HG03342 (cell line): ENCODE results near the gene MAP2K5.

Experiments used
- ATAC-seq: cut with Tn5 transposase; IDR thresholded peaks from one replicate; pipeline ENCODE4 v1.9.1; 2021; ENCODE audit warnings: mild to moderate bottlenecking, moderate library complexity; ENCODE audit not compliant: unreplicated experiment

The MAP2K5 gene

GRCh38 chr15:67829647-67830504 is 287.4 kb downstream of the MAP2K5 start:
- ATAC-seq, result no peak

- ATAC-seq, result no peak
Observed at GRCh38 chr15:67831363-67831762, 288.9 kb downstream of the MAP2K5 start.

- no peak for ATAC-seq
Observed at GRCh38 chr15:67832031-67832551, 289.6 kb downstream of the MAP2K5 start.

DNA sequence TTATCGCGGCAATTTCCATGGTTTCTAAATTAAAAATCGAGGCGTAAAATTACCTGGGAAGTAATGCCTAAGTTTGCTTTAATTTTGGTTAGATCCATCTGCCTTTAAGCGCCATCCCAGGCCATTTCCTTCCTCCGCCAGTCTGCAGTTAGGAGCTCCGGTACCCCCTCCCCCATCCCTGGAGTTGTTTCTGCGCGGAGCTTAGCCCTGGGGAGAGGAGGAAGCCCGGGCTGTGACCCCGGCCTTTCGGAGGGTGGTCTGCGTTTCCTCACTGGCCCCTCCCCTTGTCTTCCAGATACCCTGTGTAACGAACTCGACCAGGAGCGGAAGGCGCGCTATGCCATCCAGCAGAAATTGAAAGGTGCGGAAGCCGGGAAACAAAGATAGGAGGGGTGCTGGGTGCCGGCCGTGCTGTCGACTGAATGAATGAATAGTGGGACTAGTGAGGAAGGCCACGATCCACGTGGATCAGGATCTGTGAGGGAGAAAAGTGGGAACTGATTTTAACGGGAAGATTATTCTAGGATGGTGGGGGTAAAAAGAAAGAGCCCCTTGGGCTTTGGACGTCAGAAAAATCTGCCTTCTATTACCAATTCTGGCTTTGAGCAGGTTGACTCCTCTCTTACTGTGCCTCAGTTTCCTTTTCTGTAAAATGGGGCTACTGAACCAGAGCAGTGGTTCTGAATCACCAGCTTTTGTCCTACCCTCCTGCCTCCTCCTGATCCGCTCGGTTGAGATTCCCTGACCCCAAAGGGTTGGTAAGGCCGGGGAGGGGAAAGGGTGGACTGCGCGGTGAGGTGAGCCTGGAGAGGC is 290.6 kb downstream of the MAP2K5 start:
- no peak for ATAC-seq

DNA sequence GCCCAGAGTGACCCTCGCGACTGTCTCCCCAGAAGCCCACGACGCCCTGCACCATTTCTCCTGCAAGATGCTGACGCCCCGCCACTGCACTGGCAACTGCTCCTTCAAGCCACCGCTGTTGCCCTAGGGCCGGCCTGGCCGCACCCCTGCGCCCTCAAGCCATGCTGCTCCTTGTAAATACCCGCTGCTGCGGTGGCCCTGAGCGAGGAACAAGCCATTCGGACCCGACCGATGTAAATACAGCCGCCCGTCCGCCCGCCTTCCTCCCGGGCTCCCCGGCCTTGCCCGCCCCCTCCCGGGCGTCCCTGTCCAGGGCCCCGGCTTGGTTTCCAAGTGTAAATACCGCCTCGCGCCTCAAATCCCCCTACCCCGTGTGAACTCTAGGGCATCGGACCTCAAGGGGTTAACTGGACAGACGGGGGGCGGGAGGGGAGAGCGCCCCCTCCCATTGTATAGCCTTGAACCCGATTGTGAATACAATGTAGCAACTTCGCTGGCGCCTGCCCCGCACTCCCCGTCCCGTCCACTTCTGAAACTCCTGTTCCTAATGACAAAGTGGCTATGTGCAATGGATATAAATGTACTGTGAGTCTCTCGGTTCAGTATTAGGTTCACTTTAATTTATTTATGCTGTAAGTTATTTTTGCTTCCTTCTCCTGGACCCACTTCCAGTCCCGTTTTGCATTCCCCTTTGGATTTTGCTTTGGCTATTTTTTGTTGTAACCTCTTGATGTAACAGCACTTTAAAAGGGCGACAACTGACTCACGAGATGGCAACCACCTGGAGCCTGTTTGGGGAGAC is 291.4 kb downstream of the MAP2K5 start:
- ATAC-seq, result no peak

GRCh38 chr15:67834581-67835296 is 292.2 kb downstream of the MAP2K5 start:
- ATAC-seq, result no peak

GRCh38 chr15:67835297-67836133 is 293.0 kb downstream of the MAP2K5 start:
- ATAC-seq, result no peak

- no peak for ATAC-seq
Observed at GRCh38 chr15:67836134-67836455, 293.6 kb downstream of the MAP2K5 start.

DNA sequence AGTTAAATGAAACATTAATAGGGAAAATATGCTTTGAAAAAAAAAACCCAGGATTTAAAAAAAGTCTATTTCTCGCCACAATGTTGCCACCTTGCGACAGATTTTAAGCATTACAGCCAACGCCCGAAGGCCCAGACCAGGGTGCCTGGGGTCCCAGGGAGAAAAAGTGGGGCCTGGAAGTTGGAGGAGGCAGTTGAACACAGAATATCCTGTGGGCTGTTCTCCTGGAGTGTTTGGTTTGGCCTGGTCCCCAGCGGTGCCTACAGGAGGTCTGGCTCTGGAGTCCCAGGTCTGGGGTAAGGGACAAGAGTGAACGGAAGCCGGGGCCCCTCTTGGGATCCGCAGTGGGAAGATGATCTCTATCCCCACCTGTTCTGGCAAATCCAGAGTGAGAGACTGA is 294.0 kb downstream of the MAP2K5 start:
- no peak for ATAC-seq

DNA sequence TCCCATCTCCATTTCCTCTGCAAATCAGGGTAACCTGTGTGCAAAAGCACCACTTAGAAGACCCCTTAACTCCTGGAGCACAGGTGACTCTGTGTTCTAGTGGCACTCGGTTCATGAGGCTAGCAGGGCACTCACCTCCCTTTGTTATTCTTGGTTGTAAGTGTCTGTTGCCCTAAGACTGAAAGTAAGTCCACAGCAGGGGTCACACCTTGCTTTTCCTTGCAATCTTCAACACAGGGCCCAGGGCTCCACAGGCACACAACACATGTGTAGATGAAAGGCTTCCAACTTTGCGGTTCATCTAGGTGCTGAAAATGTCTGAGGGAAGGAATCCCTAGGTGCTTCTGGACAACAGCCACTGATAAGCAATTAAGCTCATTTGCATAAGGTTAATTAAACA is 294.5 kb downstream of the MAP2K5 start:
- no peak for ATAC-seq

DNA sequence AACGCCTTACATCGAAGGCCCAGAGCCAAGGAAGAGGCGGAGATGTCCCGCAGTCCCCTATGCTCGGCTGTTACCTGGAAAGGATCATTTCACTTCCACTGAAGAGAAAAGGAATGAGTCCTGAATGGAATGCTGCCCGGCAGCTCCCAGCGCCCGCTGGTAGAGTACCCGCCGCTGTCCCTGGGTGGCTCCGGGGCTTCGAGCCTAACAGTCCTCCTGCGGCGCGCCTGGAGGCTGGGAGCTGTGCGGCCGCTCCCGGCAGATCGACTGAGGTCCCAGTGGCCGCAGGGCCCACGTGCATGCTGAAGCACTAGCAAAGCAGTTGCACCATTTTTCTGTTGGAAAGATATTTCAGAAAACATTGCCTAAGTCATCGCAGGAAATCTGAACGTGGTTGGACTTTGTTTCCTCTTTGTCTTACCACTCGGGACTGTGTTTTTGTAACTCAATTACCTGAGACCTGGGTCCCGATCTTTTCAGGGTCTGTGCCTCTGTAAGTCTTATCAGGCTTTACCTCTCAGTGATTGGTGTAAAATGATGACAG is 296.4 kb downstream of the MAP2K5 start:
- ATAC-seq, result no peak

GRCh38 chr15:67839499-67839928 is 297.0 kb downstream of the MAP2K5 start:
- ATAC-seq, result no peak

- peak; percentile 83 for ATAC-seq
Observed at GRCh38 chr15:67839929-67840748, 297.6 kb downstream of the MAP2K5 start, which contains the start of gene RNU6-1. Gene RNU6-1 (minus strand): TSS chr15:67840045.

- no peak for ATAC-seq
Observed at GRCh38 chr15:67840749-67841512, 298.4 kb downstream of the MAP2K5 start.

GRCh38 chr15:67841513-67841762 is 298.9 kb downstream of the MAP2K5 start:
- no peak for ATAC-seq

DNA sequence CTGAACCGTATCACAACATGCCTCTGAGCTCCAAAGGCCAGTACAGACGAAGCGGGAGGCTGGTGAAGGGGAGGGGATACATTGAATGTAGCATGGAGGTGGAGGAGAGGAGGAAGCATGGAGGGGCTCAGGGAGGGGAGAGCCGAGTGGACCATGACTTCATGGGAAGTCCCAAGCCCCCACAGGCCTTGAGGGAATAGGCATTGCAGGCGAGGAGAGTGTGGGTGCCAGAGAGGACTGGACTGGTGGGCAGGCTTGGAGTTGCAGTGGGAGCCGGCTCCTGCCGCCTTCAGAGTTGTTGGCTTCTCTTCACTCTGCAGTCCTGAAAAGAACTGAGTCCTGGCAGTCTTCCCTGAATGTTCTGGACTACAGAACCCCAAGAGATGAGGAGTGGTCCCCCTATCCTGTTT is 300.6 kb downstream of the MAP2K5 start:
- no peak for ATAC-seq

DNA sequence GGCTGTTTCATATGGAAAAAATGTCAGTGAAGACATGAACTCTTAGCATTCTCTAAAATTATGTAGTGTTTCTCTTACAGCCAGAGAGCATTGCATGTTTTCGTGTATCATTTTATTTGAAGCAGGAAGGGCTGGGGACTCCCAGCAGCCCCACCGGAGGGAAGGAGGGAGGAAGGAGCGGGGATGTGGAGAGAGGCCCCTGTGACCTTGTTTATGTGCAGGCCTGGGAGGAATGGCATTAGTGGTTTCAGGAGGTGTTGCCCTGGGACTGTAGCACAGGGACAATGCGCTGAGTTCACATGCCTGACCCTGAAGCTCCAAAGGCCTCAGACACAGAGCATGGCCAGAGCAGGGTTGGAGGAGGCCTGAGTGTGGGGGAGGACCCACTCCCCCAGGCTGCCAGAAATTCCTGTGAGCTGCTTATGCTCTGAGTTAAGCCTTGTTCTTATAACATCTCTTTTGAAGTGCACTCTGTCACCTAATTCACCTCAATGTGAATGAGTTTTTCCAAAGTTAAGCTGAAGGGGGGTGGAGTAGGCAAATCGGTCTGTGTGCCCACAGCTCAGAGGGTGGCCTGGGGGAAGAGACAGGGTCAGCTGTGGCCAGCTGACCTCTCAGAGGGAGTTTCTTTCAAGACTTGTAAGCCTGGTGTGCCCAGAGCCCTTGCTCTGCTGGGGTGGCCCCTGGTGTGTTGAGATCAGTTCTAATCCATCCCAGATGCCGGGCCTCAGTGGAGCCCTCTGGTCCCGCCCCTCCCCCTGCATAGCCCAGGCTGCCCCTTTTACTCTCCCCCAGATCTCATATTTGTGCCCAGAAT is 301.3 kb downstream of the MAP2K5 start:
- ATAC-seq, result no peak
